GM12873 (cell line): ENCODE results near the gene GMCL2.
A peak's percentile ranks its signal among the peaks of the same experiment; 100 is the strongest.

Experiments used
- TF ChIP-seq, protein P1 (sequence below): IDR thresholded peaks from 2 replicates; pipeline ENCODE4 v1.5.1; 2012; ENCODE audit warnings: low read depth, mild to moderate bottlenecking, moderate library complexity, low read length, control low read depth; ENCODE audit not compliant: insufficient read depth; ENCODE audit errors: missing control alignments

The GMCL2 gene

DNA sequence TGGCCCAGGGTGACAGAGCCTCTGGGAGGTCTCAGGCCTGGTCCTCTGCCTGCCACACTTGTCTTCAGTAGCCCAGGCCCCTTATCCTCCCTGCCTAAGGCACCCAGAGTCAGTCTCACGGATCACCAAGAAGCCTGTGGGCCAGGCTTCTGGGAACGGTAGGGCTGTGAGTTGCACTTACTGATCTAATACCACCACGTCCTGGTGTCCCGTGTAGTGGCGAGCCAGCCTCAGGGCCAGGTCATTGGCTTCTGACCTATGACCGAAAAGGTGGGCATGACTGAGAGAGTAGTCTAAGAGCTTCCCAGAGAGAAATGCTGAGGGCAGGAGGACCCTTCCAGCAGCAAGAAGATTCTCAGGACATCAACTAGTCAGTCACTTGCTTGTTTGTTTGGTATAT is 38.0 kb upstream of the GMCL2 start:
- TF ChIP-seq, protein P1, sequence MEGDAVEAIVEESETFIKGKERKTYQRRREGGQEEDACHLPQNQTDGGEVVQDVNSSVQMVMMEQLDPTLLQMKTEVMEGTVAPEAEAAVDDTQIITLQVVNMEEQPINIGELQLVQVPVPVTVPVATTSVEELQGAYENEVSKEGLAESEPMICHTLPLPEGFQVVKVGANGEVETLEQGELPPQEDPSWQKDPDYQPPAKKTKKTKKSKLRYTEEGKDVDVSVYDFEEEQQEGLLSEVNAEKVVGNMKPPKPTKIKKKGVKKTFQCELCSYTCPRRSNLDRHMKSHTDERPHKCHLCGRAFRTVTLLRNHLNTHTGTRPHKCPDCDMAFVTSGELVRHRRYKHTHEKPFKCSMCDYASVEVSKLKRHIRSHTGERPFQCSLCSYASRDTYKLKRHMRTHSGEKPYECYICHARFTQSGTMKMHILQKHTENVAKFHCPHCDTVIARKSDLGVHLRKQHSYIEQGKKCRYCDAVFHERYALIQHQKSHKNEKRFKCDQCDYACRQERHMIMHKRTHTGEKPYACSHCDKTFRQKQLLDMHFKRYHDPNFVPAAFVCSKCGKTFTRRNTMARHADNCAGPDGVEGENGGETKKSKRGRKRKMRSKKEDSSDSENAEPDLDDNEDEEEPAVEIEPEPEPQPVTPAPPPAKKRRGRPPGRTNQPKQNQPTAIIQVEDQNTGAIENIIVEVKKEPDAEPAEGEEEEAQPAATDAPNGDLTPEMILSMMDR, result no peak

DNA sequence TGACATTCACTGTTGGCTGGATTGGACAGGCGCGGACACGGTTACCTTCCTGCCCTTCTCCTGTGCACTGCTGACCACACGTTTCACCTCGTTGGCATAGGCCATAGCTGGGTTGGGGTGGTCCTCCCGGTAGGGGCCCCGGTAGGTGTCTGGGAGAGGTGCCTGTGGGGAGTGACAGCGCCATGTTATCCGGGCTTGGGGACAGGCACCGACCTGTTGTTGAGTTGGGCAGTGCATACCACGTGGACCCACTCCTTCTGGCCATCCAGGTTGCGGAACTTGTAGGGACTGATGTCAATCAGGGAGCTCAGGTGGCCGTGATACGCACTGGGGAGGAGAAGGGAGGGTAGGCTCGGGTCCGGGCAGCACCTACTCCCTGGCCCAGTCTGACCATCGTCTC is 37.2 kb upstream of the GMCL2 start:
- TF ChIP-seq, protein P1, result no peak

DNA sequence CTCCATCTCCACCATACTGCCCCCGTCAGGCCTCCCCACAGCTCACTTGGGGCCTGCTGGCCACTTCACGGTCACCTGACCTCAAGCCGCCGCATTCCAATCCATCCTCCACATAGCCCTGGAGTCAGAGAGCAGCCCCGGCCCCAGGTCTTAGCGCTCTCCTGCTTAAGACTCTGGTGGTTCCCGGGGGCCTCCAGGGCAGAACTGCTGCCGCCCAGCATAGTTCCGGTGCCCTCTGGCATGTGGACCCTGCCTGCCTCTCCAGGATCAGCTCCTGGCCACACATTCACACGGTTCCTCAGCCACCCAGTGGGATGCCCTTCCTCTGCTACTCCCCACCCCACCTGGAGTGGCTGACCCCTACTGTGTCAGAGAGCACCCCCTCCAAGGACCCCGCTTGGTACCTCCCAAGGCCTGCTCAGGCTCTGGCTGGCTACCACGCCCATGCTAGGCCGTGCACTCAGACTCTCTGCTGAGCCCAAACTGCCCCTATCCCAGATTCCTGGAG is 36.7 kb upstream of the GMCL2 start:
- TF ChIP-seq, protein P1, result no peak

DNA sequence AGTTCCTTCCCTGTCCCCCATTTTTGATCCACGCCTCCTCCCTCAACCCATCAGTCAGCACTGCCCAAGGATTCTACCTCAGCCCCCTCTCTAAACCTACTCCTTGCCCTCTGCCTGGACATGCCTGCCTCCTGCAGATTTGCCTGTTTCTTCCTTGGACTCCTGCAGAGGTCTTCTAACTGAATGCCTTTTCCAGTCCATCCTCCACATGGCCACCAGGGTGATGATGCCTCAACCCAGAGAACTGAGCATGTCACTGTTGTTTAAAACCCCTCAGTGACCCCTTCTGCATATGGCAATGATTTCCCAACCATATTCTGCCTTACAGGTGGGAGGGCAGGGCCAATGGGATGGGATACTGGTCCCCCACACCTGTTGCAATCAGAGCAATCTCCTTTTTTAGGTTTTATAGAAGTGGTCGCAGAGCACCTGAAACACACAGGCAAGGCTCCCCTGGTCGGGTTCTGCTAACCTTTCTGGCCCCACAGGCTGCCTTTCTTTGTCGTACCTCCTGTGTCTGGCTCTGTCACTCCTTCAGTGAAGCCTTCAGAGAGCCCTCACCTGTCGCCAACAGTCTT is 36.1 kb upstream of the GMCL2 start:
- TF ChIP-seq, protein P1, result peak; percentile 5

DNA sequence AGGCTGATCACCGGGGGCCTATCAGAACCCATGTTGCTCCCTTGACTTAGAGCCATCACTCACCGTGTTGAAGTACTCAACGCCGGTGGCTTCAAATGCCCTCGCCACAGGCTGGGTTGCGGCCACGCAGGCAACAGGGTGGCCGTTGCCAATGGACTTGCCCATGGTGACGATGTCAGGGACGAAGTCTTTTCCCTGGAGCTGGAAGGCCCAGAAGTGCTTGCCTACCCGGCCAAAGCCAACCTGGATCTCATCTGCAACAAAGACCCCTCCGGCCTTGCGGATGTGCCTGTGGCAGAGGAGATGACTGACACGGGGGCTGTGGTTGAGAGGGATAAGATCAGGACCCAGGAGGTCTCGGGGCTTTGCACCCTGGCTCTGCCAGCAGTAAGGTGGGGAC is 35.1 kb upstream of the GMCL2 start:
- TF ChIP-seq, protein P1, result no peak

DNA sequence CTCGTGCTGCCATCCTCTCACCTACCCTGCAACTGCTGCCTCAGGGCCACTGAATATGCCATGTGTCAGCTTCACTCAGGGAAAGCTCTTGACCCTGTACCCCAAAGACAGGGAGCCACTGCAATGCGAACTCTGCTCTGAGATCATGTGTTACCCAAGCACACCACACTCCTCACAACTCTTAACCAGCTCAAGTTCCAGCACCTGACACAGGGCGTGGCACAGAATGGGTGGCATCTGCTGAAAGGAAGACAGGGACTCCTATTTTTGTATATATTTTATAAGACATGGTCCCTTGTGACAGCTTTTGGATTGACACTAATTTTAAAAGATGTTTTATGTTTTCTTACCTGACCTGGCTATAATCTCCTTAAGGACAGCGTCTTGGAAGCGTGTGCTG is 34.7 kb upstream of the GMCL2 start:
- TF ChIP-seq, protein P1, result no peak

DNA sequence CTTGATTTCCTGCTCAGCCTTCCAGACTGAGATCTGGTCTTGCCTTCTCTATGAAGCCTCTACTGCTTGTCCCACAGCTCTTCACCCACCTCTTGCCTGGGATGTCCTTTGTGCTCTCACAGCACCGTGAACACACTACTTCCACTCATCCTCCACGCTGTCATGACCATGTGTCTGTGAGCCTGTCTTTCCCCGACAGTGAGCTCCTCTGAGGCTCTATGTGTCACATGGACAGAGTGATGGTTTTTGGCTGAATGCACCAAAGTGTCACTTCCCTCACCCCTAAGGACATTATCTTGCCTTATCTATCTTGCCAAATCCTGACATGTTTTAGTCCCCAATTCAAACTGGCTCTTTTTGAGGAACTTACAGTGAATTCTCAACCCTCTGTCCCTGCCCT is 34.1 kb upstream of the GMCL2 start:
- TF ChIP-seq, protein P1, result no peak

DNA sequence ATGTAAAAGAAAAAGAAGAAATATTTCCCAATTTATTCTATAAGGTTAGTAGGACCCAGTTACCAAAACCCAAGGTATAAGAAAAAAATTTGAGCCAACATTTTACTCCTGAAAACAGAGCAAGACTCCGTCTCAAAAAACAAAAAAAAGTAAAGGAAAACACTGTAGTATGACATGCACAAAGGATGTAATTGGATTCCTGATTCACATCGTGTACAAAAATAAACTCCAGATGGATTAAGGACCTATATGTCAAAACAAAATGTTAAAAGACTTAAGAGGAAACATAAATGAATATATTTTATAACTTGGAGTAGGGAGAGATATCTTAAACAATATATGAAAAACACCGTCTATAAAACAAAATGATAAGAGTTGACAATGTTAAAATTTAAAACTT is 31.7 kb upstream of the GMCL2 start:
- TF ChIP-seq, protein P1, result no peak
